Loucy (cell line): ENCODE measurements around the gene CCDC13.
"Not testable (repeated sequence)": the region's sequence is repeated elsewhere in the genome, so short reads cannot be mapped to it uniquely, and the experiment has no call there.

ENCODE experiments used
- H2AFZ ChIP-seq: fragments of 200-600 bp; sonication (generic); 2 replicates; pipeline ENCODE4 v1.6.0; 2016; ENCODE audit warnings: antibody characterized with exemption, mild to moderate bottlenecking, low read length, moderate library complexity
- H3F3A ChIP-seq: fragments of 200-600 bp; 2 replicates; pipeline ENCODE4 v1.6.0; 2016; ENCODE audit warnings: antibody characterized with exemption, low read depth, mild to moderate bottlenecking
- H3K27me3 ChIP-seq: fragments of 200-600 bp; sonication (generic); 2 replicates; pipeline ENCODE4 v1.6.1; 2014; ENCODE audit warnings: low read length, mild to moderate bottlenecking; ENCODE audit not compliant: insufficient read depth, poor library complexity, severe bottlenecking
- H3K36me3 ChIP-seq: fragments of 200-600 bp; sonication (generic); 2 replicates; pipeline ENCODE4 v1.6.1; 2016; ENCODE audit warnings: low read length; ENCODE audit not compliant: insufficient read depth
- H3K4me1 ChIP-seq: fragments of 200-600 bp; sonication (generic); 2 replicates; pipeline ENCODE4 v1.5.1; 2014; ENCODE audit warnings: low read length, mild to moderate bottlenecking; ENCODE audit not compliant: insufficient read depth, poor library complexity, severe bottlenecking
- H3K4me2 ChIP-seq: fragments of 200-600 bp; sonication (generic); 2 replicates; pipeline ENCODE4 v1.6.0; 2014; ENCODE audit warnings: antibody characterized with exemption, low read length, low read depth, mild to moderate bottlenecking; ENCODE audit not compliant: poor library complexity, severe bottlenecking
- H3K4me3 ChIP-seq: fragments of 200-600 bp; sonication (generic); 2 replicates; pipeline ENCODE4 v1.5.1; 2014; ENCODE audit warnings: low read length, mild to moderate bottlenecking, mixed read lengths; ENCODE audit not compliant: poor library complexity, severe bottlenecking
- H3K79me2 ChIP-seq: fragments of 200-600 bp; sonication (generic); 2 replicates; pipeline ENCODE4 v1.6.1; 2014; ENCODE audit warnings: low read length; ENCODE audit not compliant: insufficient read depth
- H3K9ac ChIP-seq: fragments of 200-600 bp; sonication (generic); 2 replicates; pipeline ENCODE4 v1.6.0; 2014; ENCODE audit warnings: mild to moderate bottlenecking, low read depth, low read length, moderate library complexity; ENCODE audit not compliant: poor library complexity, severe bottlenecking
- H3K9me2 ChIP-seq: fragments of 200-600 bp; sonication (generic); replicated peaks from 2 replicates; pipeline ENCODE4 v1.6.1; 2016; ENCODE audit warnings: low read depth, low read length, mixed read lengths
- H3K9me3 ChIP-seq: fragments of 200-600 bp; sonication (generic); 2 replicates; pipeline ENCODE4 v1.6.1; 2014; ENCODE audit warnings: mild to moderate bottlenecking, antibody characterized with exemption, low read length, low read depth; ENCODE audit not compliant: insufficient read depth
- H4K20me1 ChIP-seq: fragments of 200-600 bp; sonication (generic); 2 replicates; pipeline ENCODE4 v1.6.0; 2014; ENCODE audit warnings: antibody characterized with exemption, low read length, mild to moderate bottlenecking; ENCODE audit not compliant: insufficient read depth, poor library complexity, severe bottlenecking
- EZH2phosphoT487 ChIP-seq: fragments of 200-600 bp; IDR thresholded peaks from 2 replicates; pipeline ENCODE4 v1.6.1; 2018; ENCODE audit warnings: antibody characterized with exemption, mild to moderate bottlenecking, moderate library complexity, borderline replicate concordance
- TF ChIP-seq, protein P1 (sequence below): fragments of 200-600 bp; sonication (generic); conservative IDR thresholded peaks from 2 replicates; pipeline ENCODE4 v1.5.1; 2014; ENCODE audit warnings: mild to moderate bottlenecking, antibody characterized with exemption, low read length

Gene CCDC13

DNA sequence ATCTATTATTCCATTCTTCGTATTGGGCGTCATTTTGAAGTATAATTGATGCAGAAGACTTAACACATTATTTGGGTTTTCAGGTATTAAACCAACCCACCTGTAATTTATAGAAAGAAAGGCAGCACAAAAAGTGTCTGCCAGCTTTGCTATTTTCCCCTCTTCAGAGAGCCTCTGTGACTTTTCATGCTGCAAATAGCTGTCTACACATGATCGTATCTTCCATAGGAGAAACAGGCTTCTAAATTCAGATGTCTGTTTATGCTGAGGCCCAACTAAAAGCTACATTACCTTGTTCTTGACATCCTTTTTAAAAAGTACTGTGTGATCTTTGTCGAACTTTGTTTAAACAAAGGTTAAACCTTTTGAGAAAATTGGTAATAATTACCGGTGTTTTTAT is 41.2 kb upstream of the CCDC13 start:
- Histone ChIP-seq H3K4me1 (no peaks in the 10 kb centered on the region), H3K4me2 (no peak overlapping the region), H3K79me2 (no peaks in the 10 kb centered on the region), H3K9me2 (no peaks in the 10 kb centered on the region), H3K36me3 (no peaks in the 10 kb centered on the region), H3K27me3 (no peaks in the 10 kb centered on the region), H3K9me3 (no peaks in the 10 kb centered on the region), H2AFZ (no peak overlapping the region), H3F3A (no peaks in the 10 kb centered on the region), H3K9ac (no peak overlapping the region), H4K20me1 (no peaks in the 10 kb centered on the region), H3K4me3 (no peak overlapping the region)
- no peak for TF ChIP-seq EZH2phosphoT487
- TF ChIP-seq, protein P1, sequence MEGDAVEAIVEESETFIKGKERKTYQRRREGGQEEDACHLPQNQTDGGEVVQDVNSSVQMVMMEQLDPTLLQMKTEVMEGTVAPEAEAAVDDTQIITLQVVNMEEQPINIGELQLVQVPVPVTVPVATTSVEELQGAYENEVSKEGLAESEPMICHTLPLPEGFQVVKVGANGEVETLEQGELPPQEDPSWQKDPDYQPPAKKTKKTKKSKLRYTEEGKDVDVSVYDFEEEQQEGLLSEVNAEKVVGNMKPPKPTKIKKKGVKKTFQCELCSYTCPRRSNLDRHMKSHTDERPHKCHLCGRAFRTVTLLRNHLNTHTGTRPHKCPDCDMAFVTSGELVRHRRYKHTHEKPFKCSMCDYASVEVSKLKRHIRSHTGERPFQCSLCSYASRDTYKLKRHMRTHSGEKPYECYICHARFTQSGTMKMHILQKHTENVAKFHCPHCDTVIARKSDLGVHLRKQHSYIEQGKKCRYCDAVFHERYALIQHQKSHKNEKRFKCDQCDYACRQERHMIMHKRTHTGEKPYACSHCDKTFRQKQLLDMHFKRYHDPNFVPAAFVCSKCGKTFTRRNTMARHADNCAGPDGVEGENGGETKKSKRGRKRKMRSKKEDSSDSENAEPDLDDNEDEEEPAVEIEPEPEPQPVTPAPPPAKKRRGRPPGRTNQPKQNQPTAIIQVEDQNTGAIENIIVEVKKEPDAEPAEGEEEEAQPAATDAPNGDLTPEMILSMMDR = no peak

DNA sequence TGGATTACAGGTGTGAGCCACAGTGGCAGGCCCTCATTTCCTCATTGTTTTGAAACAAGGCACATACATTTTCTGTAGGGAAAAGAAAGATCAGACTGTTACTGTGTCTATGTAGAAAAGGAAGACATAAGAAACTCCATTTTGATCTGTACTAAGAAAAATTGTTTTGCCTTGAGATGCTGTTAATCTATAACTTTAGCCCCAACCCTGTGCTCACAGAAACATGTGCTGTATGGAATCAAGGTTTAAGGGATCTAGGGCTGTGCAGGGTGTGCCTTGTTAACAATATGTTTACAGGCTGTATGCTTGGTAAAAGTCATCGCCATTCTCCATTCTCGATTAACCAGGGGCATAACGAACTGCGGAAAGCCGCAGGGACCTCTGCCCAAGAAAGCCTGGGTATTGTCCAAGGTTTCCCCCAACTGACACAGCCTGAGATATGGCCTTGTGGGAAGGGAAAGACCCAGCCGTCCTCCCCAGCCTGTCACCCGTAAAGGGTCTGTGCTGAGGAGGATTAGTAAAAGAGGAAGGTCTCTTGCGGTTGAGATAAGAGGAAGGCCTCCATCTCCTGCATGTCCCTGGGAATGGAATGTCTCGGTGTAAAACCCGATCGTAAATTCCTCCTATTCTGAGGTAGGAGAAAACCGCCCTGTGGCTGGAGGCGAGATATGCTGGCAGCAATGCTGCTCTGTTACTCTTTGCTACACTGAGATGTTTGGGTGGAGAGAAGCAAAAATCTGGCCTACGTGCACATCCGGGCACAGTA is 38.2 kb upstream of the CCDC13 start:
- H3K9me3 ChIP-seq, H3K4me2 ChIP-seq, H3K27me3 ChIP-seq, H3K36me3 ChIP-seq, H3K79me2 ChIP-seq, H2AFZ ChIP-seq, H3K4me3 ChIP-seq, H3K9me2 ChIP-seq, H4K20me1 ChIP-seq, H3K9ac ChIP-seq, H3K4me1 ChIP-seq, H3F3A ChIP-seq: not testable (repeated sequence)

DNA sequence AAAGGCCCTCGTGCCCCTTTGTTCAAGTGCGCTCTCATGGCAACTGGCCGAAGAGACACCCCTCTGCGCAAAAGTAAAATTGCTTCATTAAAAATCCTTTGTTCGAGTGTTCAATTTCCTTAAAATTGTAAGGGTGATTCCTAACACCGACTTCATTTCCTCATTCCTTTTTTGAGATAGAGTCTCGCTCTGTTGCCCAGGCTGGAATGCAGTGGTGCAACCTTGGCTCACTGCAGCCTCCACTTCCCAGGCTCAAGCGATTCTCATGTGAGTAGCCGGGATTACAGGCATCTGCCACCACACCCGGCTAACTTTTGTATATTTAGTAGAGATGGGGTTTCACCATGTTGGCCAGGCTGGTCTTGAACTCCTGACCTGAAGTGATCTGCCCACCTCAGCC is 37.7 kb upstream of the CCDC13 start:
- not testable (repeated sequence) for H3K9me3 ChIP-seq, H3K27me3 ChIP-seq, H3K79me2 ChIP-seq, H3F3A ChIP-seq, H4K20me1 ChIP-seq, H3K4me3 ChIP-seq, H2AFZ ChIP-seq, H3K9me2 ChIP-seq, H3K4me2 ChIP-seq, H3K4me1 ChIP-seq, H3K9ac ChIP-seq, H3K36me3 ChIP-seq

DNA sequence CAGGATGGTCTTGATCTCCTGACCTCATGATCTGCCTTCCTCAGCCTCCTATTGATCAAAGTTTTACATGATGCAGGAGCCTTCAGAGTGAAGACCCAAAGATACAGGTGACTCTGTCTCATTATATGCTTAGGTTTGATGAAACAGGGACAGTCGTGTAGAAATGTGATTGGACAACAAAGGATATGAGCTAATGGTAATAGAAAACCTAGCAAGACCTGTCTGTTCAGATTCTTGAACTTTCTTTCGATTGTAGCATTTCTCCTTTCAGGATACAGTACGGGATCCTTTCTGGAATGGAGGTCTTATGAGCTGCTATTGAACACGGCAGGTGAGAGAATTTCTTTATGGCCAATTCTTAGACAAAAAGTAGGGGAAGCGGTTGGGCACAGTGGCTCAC is 36.1 kb upstream of the CCDC13 start, which contains the start of gene ACKR2:
TSS of gene ACKR2 (plus strand) at position 244 of the 400 bp plus-strand sequence. CDS start 55,058 bp downstream, outside the sequence.
- Histone ChIP-seq H3K27me3 (no peaks in the 10 kb centered on the region), H3K9me2 (no peaks in the 10 kb centered on the region), H3K4me1 (peaks cover 7% of the 10 kb centered on the region), H3F3A (no peaks in the 10 kb centered on the region), H3K79me2 (no peaks in the 10 kb centered on the region), H3K4me3 (no peak within 1 kb of the TSS), H3K9ac (no peak within 1 kb of the TSS), H3K9me3 (no peaks in the 10 kb centered on the region), H2AFZ (no peak within 1 kb of the TSS), H3K4me2 (no peak within 1 kb of the TSS), H4K20me1 (no peaks in the 10 kb centered on the region), H3K36me3 (no peaks in the 10 kb centered on the region)
- TF ChIP-seq EZH2phosphoT487 = no peak
- TF ChIP-seq, protein P1 = no peak
